H9 (cell line): ENCODE measurements around the gene GRB14. TPM values are rescaled to one million over a fixed set of nuclear protein-coding genes. Genes with fewer than 3 reads are reported as not detected.

ENCODE experiments used
- DNase-seq: peaks from one replicate; pipeline ENCODE4 v3.0.0-alpha.2; 2017
- H2AFZ ChIP-seq: one replicate; pipeline ENCODE4 v1.6.1; 2013; ENCODE audit warnings: mild to moderate bottlenecking, low read length, control low read depth, moderate library complexity
- H2AK5ac ChIP-seq: 2 replicates; pipeline ENCODE4 v1.6.1; 2013; ENCODE audit warnings: low read length, control low read depth, mixed read lengths; ENCODE audit not compliant: insufficient read length
- H2BK120ac ChIP-seq: one replicate; pipeline ENCODE4 v1.6.1; 2013; ENCODE audit warnings: low read depth, mild to moderate bottlenecking, low read length, control low read depth, inconsistent platforms; ENCODE audit not compliant: poor library complexity, severe bottlenecking
- H2BK12ac ChIP-seq: 2 replicates; pipeline ENCODE4 v1.6.1; 2013; ENCODE audit warnings: low read length, control low read depth, mixed read lengths, low read depth; ENCODE audit not compliant: insufficient read length
- H2BK15ac ChIP-seq: 2 replicates; pipeline ENCODE4 v1.6.1; 2013; ENCODE audit warnings: low read depth, low read length, control low read depth
- H2BK20ac ChIP-seq: one replicate; pipeline ENCODE4 v1.6.1; 2013; ENCODE audit warnings: low read depth, mild to moderate bottlenecking, low read length, control low read depth, inconsistent platforms; ENCODE audit not compliant: poor library complexity, severe bottlenecking
- H2BK5ac ChIP-seq: 2 replicates; pipeline ENCODE4 v1.6.1; 2013; ENCODE audit warnings: low read length, control low read depth, mixed read lengths; ENCODE audit not compliant: insufficient read length
- H3K14ac ChIP-seq: 2 replicates; pipeline ENCODE4 v1.6.1; 2013; ENCODE audit warnings: low read length, control low read depth; ENCODE audit not compliant: insufficient read depth
- H3K18ac ChIP-seq: 2 replicates; pipeline ENCODE4 v1.6.1; 2013; ENCODE audit warnings: low read depth, mild to moderate bottlenecking, mixed read lengths, low read length, control low read depth; ENCODE audit not compliant: insufficient read length
- H3K23ac ChIP-seq: 2 replicates; pipeline ENCODE4 v1.6.1; 2013; ENCODE audit warnings: low read length, control low read depth, mixed read lengths, low read depth; ENCODE audit not compliant: insufficient read length
- H3K23me2 ChIP-seq: 2 replicates; pipeline ENCODE4 v1.6.1; 2013; ENCODE audit warnings: low read depth, mild to moderate bottlenecking, mixed read lengths, low read length, control low read depth; ENCODE audit not compliant: insufficient read length, poor library complexity, severe bottlenecking
- H3K27ac ChIP-seq: 2 replicates; pipeline ENCODE4 v1.5.1; 2013; ENCODE audit warnings: low read length, control low read depth, mixed read lengths, low read depth; ENCODE audit not compliant: insufficient read length
- H3K27me3 ChIP-seq: 2 replicates; pipeline ENCODE4 v1.6.1; 2013; ENCODE audit warnings: low read length, control low read depth, inconsistent platforms; ENCODE audit not compliant: insufficient read depth
- H3K4ac ChIP-seq: 2 replicates; pipeline ENCODE4 v1.6.1; 2013; ENCODE audit warnings: low read depth, mild to moderate bottlenecking, control low read depth, inconsistent platforms, low read length, moderate library complexity
- H3K4me1 ChIP-seq: 2 replicates; pipeline ENCODE4 v1.6.1; 2013; ENCODE audit warnings: low read length, control low read depth, inconsistent platforms; ENCODE audit not compliant: insufficient read depth
- H3K4me2 ChIP-seq: 2 replicates; pipeline ENCODE4 v1.6.1; 2013; ENCODE audit warnings: low read length, control low read depth, mixed read lengths; ENCODE audit not compliant: insufficient read length, insufficient read depth
- H3K56ac ChIP-seq: 2 replicates; pipeline ENCODE4 v1.6.1; 2013; ENCODE audit warnings: low read depth, mild to moderate bottlenecking, mixed read lengths, low read length, control low read depth; ENCODE audit not compliant: insufficient read length
- H3K79me1 ChIP-seq: 2 replicates; pipeline ENCODE4 v1.6.1; 2013; ENCODE audit warnings: low read depth, mild to moderate bottlenecking, moderate library complexity, low read length, control low read depth, inconsistent platforms; ENCODE audit not compliant: insufficient read depth, poor library complexity, severe bottlenecking
- H3K79me2 ChIP-seq: 2 replicates; pipeline ENCODE4 v1.6.1; 2013; ENCODE audit warnings: low read length, control low read depth, inconsistent platforms; ENCODE audit not compliant: insufficient read depth
- H3K9ac ChIP-seq: 2 replicates; pipeline ENCODE4 v1.6.1; 2013; ENCODE audit warnings: low read length, control low read depth, mixed read lengths; ENCODE audit not compliant: insufficient read length; ENCODE audit errors: extremely low read depth
- H3K9me3 ChIP-seq: one replicate; pipeline ENCODE4 v1.6.1; 2013; ENCODE audit warnings: low read depth, low read length, inconsistent platforms; ENCODE audit not compliant: control insufficient read depth
- H3T11ph ChIP-seq: one replicate; pipeline ENCODE4 v1.6.1; 2013; ENCODE audit warnings: mild to moderate bottlenecking, low read length, control low read depth, inconsistent platforms
- H4K20me1 ChIP-seq: one replicate; pipeline ENCODE4 v1.6.1; 2013; ENCODE audit not compliant: control insufficient read depth, insufficient read length, insufficient read depth
- H4K5ac ChIP-seq: 2 replicates; pipeline ENCODE4 v1.6.1; 2013; ENCODE audit warnings: low read depth, mild to moderate bottlenecking, mixed read lengths, low read length, control low read depth; ENCODE audit not compliant: insufficient read length
- H4K8ac ChIP-seq: replicated peaks from 2 replicates; pipeline ENCODE4 v1.6.1; 2013; ENCODE audit warnings: low read length, control low read depth, mixed read lengths, low read depth; ENCODE audit not compliant: insufficient read length
- H4K91ac ChIP-seq: 2 replicates; pipeline ENCODE4 v1.6.1; 2013; ENCODE audit warnings: low read depth, mild to moderate bottlenecking, moderate library complexity, mixed read lengths, low read length, control low read depth; ENCODE audit not compliant: insufficient read length
- H3K27ac Mint-ChIP-seq, 3 experiments: 2 replicates in 2 of 3; 3 replicates in 1 of 3; pipeline ENCODE4 v1.8.0; 2020 to 2021; ENCODE audit warnings: mixed read lengths in 3 of 3, mild to moderate bottlenecking in 1 of 3, moderate library complexity in 1 of 3
- H3K27me3 Mint-ChIP-seq: 2 replicates; pipeline ENCODE4 v1.8.0; 2021; ENCODE audit warnings: low read depth, mild to moderate bottlenecking, moderate library complexity, mixed read lengths
- H3K36me3 Mint-ChIP-seq, 3 experiments: 2 replicates in 2 of 3; 3 replicates in 1 of 3; pipeline ENCODE4 v1.8.0; 2020 to 2021; ENCODE audit warnings: low read depth in 3 of 3, mixed read lengths in 3 of 3; ENCODE audit not compliant: insufficient read depth in 1 of 3
- H3K4me1 Mint-ChIP-seq, 2 experiments: 2 replicates each; pipeline ENCODE4 v1.8.0; 2020; ENCODE audit warnings: mixed read lengths in 2 of 2
- H3K4me3 Mint-ChIP-seq, 2 experiments: 2 replicates in 1 of 2; 3 replicates in 1 of 2; pipeline ENCODE4 v1.8.0; 2020 to 2021; ENCODE audit warnings: mild to moderate bottlenecking in 2 of 2, mixed read lengths in 2 of 2, moderate library complexity in 1 of 2
- H3K9me3 Mint-ChIP-seq, 2 experiments: 2 replicates in 1 of 2; 3 replicates in 1 of 2; pipeline ENCODE4 v1.8.0; 2020; ENCODE audit warnings: mild to moderate bottlenecking in 2 of 2, mixed read lengths in 2 of 2, moderate library complexity in 1 of 2
- WGBS: extraction: QIAGEN DNeasy Blood & Tissue Kit; methylation state at CpG from one replicate; pipeline ENCODE4 v1.1.7; 2013; ENCODE audit warnings: missing lambda C conversion rate, low lambda C conversion rate, mixed read lengths; ENCODE audit not compliant: insufficient read length; ENCODE audit errors: extremely low coverage; 5-methylcytosine and 5-hydroxymethylcytosine counted together
- total RNA-seq: library from RNA; stranded (reverse); gene quantifications from 2 replicates; pipeline ENCODE4 v1.2.1, GENCODE V29; 2021
- TF ChIP-seq, protein P1 (sequence below): fragments of 200-600 bp; sonication (generic); conservative IDR thresholded peaks from 3 replicates; pipeline ENCODE4 v1.8.0; 2021; ENCODE audit warnings: antibody characterized with exemption, mild to moderate bottlenecking

GRB14 gene
- total RNA-seq, 1 experiment from 2014 or later: 7.6 TPM

DNA sequence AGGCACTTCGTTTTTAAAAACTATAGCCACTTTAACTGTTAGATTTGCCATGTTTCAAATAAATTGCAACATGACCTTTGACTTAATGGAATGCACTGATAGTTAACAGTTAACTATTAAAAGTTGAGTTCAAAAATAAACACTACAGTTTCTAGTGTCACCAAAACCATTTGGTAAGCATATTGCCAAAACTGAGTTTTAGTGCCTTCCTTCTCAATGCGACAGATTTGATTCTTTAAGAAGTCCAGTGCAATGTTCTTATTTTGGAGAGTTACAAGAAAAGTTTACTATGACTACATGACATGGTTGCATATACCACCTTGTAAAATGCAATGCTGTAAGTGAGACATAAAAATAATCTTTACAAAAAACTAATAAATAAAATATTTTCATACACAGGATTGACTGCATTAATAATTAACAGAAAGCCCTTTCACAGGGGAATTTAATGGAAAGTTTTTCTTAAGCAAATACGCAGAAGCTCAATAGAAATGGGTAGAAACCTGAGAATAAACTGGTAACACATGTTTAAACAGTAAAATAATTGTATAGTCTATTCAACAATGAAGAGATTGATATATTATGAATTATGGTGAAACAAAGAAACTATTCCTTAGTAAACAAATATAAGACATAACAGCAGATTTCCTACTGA lies 53.8 kb downstream of the GRB14 start:
- no peaks in the 10 kb centered on the region for H3K79me2 ChIP-seq
- H3K27ac Mint-ChIP-seq: no peak overlapping the region
- WGBS: no CpG with 5 or more reads among the region's 3 CpGs

More for the DNA sequence above, 53.8 kb downstream of the GRB14 start:
- no peaks in the 10 kb centered on the region for H3K23me2 ChIP-seq
- no peak overlapping the region for H2AK5ac ChIP-seq
- no peak overlapping the region for H3K18ac ChIP-seq
- H3K4me1 ChIP-seq: no peaks in the 10 kb centered on the region
- H4K5ac ChIP-seq: no peak overlapping the region
- H3K27ac ChIP-seq: no peak overlapping the region
- Mint-ChIP-seq H3K27me3 (no peaks in the 10 kb centered on the region), H3K9me3 (no peaks in the 10 kb centered on the region), H3K36me3 (no peaks in the 10 kb centered on the region; a peak in 1 of 7 replicates), H3K4me1 (no peaks in the 10 kb centered on the region), H3K4me3 (no peak overlapping the region)
- H4K91ac ChIP-seq: no peak overlapping the region
- H3K14ac ChIP-seq: no peak overlapping the region
- no peaks in the 10 kb centered on the region for H3K79me1 ChIP-seq
- no peak overlapping the region for H2BK20ac ChIP-seq
- H3T11ph ChIP-seq: no peak overlapping the region
- no peaks in the 10 kb centered on the region for H3K9me3 ChIP-seq
- TF ChIP-seq, protein P1, sequence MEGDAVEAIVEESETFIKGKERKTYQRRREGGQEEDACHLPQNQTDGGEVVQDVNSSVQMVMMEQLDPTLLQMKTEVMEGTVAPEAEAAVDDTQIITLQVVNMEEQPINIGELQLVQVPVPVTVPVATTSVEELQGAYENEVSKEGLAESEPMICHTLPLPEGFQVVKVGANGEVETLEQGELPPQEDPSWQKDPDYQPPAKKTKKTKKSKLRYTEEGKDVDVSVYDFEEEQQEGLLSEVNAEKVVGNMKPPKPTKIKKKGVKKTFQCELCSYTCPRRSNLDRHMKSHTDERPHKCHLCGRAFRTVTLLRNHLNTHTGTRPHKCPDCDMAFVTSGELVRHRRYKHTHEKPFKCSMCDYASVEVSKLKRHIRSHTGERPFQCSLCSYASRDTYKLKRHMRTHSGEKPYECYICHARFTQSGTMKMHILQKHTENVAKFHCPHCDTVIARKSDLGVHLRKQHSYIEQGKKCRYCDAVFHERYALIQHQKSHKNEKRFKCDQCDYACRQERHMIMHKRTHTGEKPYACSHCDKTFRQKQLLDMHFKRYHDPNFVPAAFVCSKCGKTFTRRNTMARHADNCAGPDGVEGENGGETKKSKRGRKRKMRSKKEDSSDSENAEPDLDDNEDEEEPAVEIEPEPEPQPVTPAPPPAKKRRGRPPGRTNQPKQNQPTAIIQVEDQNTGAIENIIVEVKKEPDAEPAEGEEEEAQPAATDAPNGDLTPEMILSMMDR: no peak
- H3K4me2 ChIP-seq: no peak overlapping the region
- H2AFZ ChIP-seq: no peak overlapping the region
- no peaks in the 10 kb centered on the region for H3K27me3 ChIP-seq
- no peak for DNase-seq
- no peak overlapping the region for H3K4ac ChIP-seq
- H2BK5ac ChIP-seq: no peak overlapping the region
- no peak overlapping the region for H2BK12ac ChIP-seq
- H2BK120ac ChIP-seq: no peak overlapping the region
- H3K23ac ChIP-seq: no peak overlapping the region
- H3K56ac ChIP-seq: no peak overlapping the region
- no peak overlapping the region for H4K8ac ChIP-seq
- H3K9ac ChIP-seq: no peak overlapping the region
- no peaks in the 10 kb centered on the region for H4K20me1 ChIP-seq
- H2BK15ac ChIP-seq: no peak overlapping the region
